Parathyroid adenoma (tissue), 2 donors: ENCODE measurements around the gene CTSD.

ENCODE experiments used
- H2AFZ ChIP-seq: fragments of 300-600 bp; sonication (generic); one replicate; pipeline ENCODE4 v1.7.0; 2017; ENCODE audit warnings: antibody characterized with exemption, mild to moderate bottlenecking
- H3K27ac ChIP-seq: fragments of 300-600 bp; sonication (generic); one replicate; pipeline ENCODE4 v1.7.0; 2017
- H3K27me3 ChIP-seq: fragments of 300-600 bp; sonication (generic); one replicate; pipeline ENCODE4 v1.7.0; 2017; ENCODE audit warnings: low read length; ENCODE audit not compliant: control insufficient read depth, insufficient read depth
- H3K36me3 ChIP-seq: fragments of 300-600 bp; sonication (generic); one replicate; pipeline ENCODE4 v1.7.0; 2017; ENCODE audit warnings: low read length; ENCODE audit not compliant: control insufficient read depth, insufficient read depth
- H3K4me1 ChIP-seq: fragments of 300-600 bp; sonication (generic); one replicate; pipeline ENCODE4 v1.7.0; 2017; ENCODE audit warnings: control low read depth
- H3K4me2 ChIP-seq: fragments of 300-600 bp; sonication (generic); one replicate; pipeline ENCODE4 v1.7.0; 2017; ENCODE audit warnings: low read length
- H3K4me3 ChIP-seq: fragments of 300-600 bp; sonication (generic); one replicate; pipeline ENCODE4 v1.7.0; 2017; ENCODE audit warnings: low read depth, low read length
- H3K79me2 ChIP-seq: fragments of 300-600 bp; sonication (generic); one replicate; pipeline ENCODE4 v1.7.0; 2017; ENCODE audit warnings: control low read depth
- H3K9ac ChIP-seq: fragments of 300-600 bp; sonication (generic); one replicate; pipeline ENCODE4 v1.7.0; 2017; ENCODE audit warnings: mild to moderate bottlenecking
- H3K9me3 ChIP-seq: fragments of 300-600 bp; sonication (generic); one replicate; pipeline ENCODE4 v1.7.0; 2017; ENCODE audit warnings: low read length; ENCODE audit not compliant: control insufficient read depth
- TF ChIP-seq, protein P1 (sequence below): fragments of 300-600 bp; sonication (generic); IDR thresholded peaks from one replicate; pipeline ENCODE4 v1.7.0; 2017; ENCODE audit warnings: antibody characterized with exemption, mild to moderate bottlenecking
- donor health status: primary hyperparathyroidism.

Gene CTSD

DNA sequence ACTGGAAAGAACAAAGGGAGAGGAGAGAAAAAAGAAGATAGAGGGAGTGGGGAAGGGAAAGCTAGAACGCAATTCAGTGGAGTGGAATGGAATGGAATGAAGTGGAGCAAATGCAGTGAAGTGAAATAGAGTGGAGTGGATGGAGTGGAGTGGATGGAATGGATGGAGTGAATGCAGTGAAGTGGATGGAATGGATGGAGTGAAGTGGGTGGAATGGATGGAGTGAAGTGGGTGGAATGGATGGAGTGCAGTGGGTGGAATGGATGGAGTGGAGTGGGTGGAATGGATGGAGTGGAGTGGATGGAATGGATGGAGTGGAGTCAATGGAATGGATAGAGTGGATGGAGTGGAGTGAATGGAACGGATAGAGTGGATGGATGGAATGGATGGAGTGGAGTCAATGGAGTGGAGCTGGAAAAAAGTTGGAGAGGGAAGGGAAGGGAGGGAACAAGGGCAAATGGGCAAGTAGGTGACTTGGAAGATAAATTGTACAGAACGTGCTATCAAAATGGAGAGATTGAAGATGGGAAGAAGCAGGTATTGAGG is 27.2 kb downstream of the CTSD start:
- H3K4me1 ChIP-seq: no peaks in the 10 kb centered on the region
- H3K27me3 ChIP-seq: no peaks in the 10 kb centered on the region
- H3K79me2 ChIP-seq: no peaks in the 10 kb centered on the region
- no peaks in the 10 kb centered on the region for H3K9me3 ChIP-seq
- no peak overlapping the region for H2AFZ ChIP-seq
- H3K4me3 ChIP-seq: no peak overlapping the region
- TF ChIP-seq, protein P1, sequence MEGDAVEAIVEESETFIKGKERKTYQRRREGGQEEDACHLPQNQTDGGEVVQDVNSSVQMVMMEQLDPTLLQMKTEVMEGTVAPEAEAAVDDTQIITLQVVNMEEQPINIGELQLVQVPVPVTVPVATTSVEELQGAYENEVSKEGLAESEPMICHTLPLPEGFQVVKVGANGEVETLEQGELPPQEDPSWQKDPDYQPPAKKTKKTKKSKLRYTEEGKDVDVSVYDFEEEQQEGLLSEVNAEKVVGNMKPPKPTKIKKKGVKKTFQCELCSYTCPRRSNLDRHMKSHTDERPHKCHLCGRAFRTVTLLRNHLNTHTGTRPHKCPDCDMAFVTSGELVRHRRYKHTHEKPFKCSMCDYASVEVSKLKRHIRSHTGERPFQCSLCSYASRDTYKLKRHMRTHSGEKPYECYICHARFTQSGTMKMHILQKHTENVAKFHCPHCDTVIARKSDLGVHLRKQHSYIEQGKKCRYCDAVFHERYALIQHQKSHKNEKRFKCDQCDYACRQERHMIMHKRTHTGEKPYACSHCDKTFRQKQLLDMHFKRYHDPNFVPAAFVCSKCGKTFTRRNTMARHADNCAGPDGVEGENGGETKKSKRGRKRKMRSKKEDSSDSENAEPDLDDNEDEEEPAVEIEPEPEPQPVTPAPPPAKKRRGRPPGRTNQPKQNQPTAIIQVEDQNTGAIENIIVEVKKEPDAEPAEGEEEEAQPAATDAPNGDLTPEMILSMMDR: no peak
- H3K27ac ChIP-seq: no peak overlapping the region
- no peak overlapping the region for H3K4me2 ChIP-seq
- no peaks in the 10 kb centered on the region for H3K36me3 ChIP-seq
- H3K9ac ChIP-seq: no peak overlapping the region

DNA sequence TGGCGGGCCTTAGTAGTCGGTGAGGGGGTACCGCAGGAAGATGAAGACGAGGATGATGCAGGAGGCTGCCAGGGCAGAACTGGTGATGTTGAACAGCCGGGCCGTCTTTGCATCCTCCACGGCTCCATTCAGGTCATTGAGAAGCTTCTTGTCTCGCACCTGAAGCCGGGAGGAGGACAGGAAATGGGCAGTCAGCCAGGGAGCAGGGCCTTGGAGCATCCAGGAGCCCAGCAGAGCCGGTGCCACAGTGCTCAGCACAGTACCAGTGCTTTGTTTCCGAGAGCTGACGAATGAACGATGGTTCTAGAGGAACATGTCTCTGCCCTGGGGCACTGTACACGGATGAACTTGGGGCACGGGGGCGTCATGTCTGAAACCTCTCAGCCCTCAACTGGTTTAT is 28.5 kb downstream of the CTSD start:
- Histone ChIP-seq H3K4me2 (no peak overlapping the region), H3K4me1 (no peaks in the 10 kb centered on the region), H3K9me3 (no peaks in the 10 kb centered on the region), H2AFZ (no peak overlapping the region), H3K27me3 (no peaks in the 10 kb centered on the region), H3K27ac (no peak overlapping the region), H3K9ac (no peak overlapping the region), H3K79me2 (no peaks in the 10 kb centered on the region), H3K36me3 (no peaks in the 10 kb centered on the region), H3K4me3 (no peak overlapping the region)
- TF ChIP-seq, protein P1: no peak

DNA sequence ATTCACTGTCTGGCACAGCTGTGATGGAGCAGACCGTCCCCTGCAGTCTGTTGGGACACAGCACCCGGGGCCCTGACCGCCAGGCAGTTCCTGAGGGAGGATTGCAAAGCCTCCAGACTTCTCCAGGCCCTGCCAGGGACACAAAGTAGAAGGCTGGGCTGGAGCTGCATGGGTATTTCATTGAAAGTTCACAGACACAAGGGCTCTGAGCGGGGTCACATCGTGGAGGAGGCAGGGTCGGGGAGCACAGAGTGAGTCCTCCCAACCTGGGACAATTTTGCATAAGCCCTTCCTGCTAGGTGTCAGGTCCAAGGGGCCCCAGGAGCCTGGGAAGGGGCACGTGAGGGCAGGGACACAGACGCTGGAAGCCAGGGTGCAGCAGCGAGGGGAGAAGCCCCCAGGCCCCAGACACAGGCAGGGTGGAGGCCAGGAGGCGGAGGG is 29.1 kb downstream of the CTSD start:
- Histone ChIP-seq H3K4me3 (no peak overlapping the region), H3K9ac (no peak overlapping the region), H3K36me3 (no peaks in the 10 kb centered on the region), H3K27ac (no peak overlapping the region), H3K4me1 (no peaks in the 10 kb centered on the region), H3K79me2 (no peaks in the 10 kb centered on the region), H3K27me3 (no peaks in the 10 kb centered on the region), H3K4me2 (no peak overlapping the region), H2AFZ (no peak overlapping the region), H3K9me3 (no peaks in the 10 kb centered on the region)
- TF ChIP-seq, protein P1: no peak

DNA sequence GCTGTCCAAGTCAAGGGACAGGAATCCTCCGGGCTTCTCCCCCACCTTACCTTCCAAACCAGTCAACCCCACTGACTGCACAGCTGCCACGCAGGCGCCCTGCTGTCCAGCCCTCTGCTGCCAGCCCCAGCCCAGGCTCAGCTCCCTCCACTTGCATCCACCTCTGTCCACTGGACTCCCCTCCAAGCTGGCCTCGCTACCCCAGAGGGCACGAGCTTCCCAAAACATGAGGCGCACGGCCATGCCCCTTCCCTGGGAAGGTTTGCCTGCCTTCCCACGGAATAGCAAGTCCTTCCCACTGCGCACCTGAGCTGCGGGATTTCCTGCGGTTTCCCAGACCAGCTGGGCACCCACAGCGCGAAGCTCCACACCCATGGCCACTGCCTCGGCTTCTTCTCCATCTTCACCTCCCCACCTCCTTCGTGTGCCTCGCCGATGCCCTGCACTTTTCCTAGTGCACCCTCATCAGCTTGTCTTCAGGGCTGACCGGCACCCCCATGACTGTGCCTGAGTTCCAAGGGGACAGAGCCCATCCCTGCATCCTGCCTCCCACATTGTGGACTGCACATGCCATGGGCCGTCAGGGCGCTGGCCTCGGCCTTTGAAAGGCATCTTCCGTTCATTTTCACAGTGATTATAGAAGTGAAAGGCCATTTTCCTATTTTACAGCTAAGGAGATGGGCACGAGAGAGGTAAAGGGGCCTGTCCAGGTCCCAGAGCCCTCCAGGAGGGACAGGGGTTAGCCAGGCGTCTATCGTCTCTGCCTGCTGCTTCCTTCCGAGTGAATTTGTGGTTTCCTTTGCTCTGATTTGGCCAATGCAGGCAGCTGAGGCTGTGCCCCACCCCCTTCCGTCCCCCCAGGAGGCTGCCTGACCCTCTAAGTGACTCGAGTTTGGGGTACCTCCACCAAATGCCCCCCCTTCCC is 29.7 kb downstream of the CTSD start:
- H3K4me2 ChIP-seq: no peak overlapping the region
- H3K4me3 ChIP-seq: no peak overlapping the region
- H3K27ac ChIP-seq: no peak overlapping the region
- H3K9me3 ChIP-seq: no peaks in the 10 kb centered on the region
- no peaks in the 10 kb centered on the region for H3K36me3 ChIP-seq
- no peaks in the 10 kb centered on the region for H3K4me1 ChIP-seq
- H3K9ac ChIP-seq: no peak overlapping the region
- no peak overlapping the region for H2AFZ ChIP-seq
- H3K79me2 ChIP-seq: no peaks in the 10 kb centered on the region
- H3K27me3 ChIP-seq: no peaks in the 10 kb centered on the region
- TF ChIP-seq, protein P1: no peak
